Measurements from ENCODE around the gene USP37.

Gene USP37

DNA sequence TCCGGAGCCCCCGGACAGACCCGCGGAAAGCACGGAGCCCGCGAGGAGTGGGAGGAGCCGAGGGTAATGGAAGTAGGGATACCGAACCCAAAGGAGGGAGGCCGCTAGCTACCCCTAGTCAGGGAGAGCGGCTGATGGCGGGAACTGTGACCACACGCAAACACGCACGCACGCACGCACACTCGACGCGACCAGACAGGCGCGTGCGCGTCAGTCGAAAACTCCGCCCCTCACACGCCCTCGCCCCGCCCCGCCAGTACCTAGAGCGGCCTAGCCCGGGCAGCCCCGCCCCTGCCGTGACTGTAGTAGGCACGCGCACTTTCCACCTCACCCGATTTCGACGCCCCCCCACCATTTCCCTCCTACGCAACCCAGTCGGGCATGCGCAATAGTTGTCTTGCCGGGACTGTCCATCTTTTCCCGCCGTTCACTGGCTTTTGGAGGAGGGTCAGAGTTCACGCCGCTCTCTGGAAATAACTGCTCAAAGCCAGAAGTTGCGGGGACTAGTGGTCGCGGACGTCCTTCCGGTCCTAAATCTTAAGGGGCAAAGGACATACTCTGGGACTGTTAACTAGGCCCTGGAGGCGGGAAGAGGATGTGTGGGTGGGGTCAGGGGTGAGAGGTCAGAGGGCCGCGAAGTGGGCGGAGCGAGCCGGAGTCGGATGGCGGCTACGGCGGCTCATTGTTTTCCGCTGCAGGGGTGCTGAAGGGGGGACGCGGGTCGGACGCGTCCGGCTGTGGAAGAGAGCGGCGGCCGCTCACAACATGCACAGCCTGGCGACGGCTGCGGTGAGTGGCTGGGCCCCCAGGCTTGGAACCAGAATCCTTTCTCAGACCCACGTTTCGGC lies at the start of gene USP37, which contains the start of gene CNOT9:
Gene USP37, minus strand, starts transcription at position 162 of the 848 bp plus-strand sequence. CDS start 9,698 bp downstream, outside the sequence.
Gene CNOT9, plus strand, starts transcription at position 650 of the 848 bp plus-strand sequence. Its CDS starts 116 bp downstream, at position 766.
- peak within 1 kb of the TSS; percentile 79 for H3K4me3 ChIP-seq (ENCODE audit: low read length)
- H3K9me3 ChIP-seq (ENCODE audit: control insufficient read depth, low read length): no peaks in the 10 kb centered on the region
- peak within 1 kb of the TSS; percentile 89 for H3K9ac ChIP-seq (ENCODE audit: low read length)
- peaks cover 11% of the 10 kb centered on the region for H3K4me1 ChIP-seq (ENCODE audit: control insufficient read depth, insufficient read depth, low read length)
- no peaks in the 10 kb centered on the region for H3K36me3 ChIP-seq (ENCODE audit: control insufficient read depth, insufficient read depth, low read length)
- no peaks in the 10 kb centered on the region for H3K27me3 ChIP-seq (ENCODE audit: control insufficient read depth, insufficient read depth, low read length)

GRCh38 chr2:218615868-218616315 lies 47.7 kb upstream of the USP37 start:
- no peaks in the 10 kb centered on the region for H3K27me3 ChIP-seq (ENCODE audit: control insufficient read depth, insufficient read depth, low read length)
- no peak overlapping the region for H3K9ac ChIP-seq (ENCODE audit: low read length)
- no peaks in the 10 kb centered on the region for H3K4me1 ChIP-seq (ENCODE audit: control insufficient read depth, insufficient read depth, low read length)
- H3K4me3 ChIP-seq (ENCODE audit: low read length): no peak overlapping the region
- H3K36me3 ChIP-seq (ENCODE audit: control insufficient read depth, insufficient read depth, low read length): no peaks in the 10 kb centered on the region
- no peaks in the 10 kb centered on the region for H3K9me3 ChIP-seq (ENCODE audit: control insufficient read depth, low read length)

DNA sequence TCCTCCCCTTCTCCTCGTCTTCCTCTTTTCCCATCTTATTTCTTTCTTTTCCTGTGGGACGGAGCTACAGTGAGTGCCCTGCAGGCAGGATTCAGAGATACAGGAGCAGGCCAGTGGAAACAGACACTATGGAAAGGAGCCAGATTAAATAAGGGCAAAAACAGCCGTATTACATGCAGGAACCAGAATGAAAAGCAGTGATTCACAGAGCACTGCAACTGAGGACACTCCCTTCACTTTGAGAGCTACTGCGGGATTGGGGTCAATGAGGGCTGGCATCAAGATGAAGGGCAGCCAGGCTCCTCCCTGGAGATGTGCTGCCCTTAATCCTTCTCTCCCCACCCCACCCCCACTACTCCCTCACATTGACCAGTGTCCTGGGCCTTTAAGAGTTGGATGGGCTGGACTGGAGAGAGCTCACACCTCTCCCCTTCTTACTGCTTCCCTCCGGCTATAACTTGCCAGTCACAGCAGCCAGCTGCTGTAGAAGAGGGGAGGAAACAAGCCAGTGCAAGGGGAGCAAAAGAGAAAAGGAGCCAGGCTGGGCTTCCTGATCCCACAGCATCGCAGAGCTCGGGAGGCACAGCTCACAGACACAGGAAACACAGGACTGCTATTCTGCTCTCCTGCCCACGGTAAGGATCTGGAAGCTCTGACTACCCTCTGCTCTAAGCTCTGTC lies 39.4 kb upstream of the USP37 start, which contains the start of gene PLCD4:
Gene PLCD4, plus strand, starts transcription at position 464 of the 680 bp plus-strand sequence. CDS start 7,841 bp downstream, outside the sequence.
- Histone ChIP-seq H3K4me1 (ENCODE audit: control insufficient read depth, insufficient read depth, low read length) (peaks cover 6% of the 10 kb centered on the region), H3K9ac (ENCODE audit: low read length) (peak within 1 kb of the TSS; percentile 25), H3K36me3 (ENCODE audit: control insufficient read depth, insufficient read depth, low read length) (no peaks in the 10 kb centered on the region), H3K9me3 (ENCODE audit: control insufficient read depth, low read length) (no peaks in the 10 kb centered on the region), H3K27me3 (ENCODE audit: control insufficient read depth, insufficient read depth, low read length) (no peaks in the 10 kb centered on the region), H3K4me3 (ENCODE audit: low read length) (no peak within 1 kb of the TSS)

DNA sequence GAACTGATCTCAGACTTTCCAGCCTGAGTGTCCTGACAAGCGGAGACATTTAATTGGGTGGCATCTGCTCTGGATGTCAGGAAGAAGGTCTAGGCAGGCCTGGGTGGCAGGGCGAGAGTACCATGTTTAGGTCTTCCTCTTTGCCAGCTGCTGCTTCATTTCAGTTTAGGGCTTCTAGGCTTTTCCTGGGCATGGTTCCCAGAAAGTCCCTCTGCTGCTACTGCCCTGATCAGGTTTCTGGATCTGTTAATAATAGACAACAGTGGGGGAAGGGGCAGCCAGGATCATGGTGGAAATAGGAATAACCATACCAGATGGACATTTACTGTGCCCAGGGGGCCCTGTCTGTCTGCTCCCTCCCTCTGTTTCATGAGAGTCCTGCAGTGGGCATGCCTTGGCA lies 37.3 kb upstream of the USP37 start:
- H3K9ac ChIP-seq (ENCODE audit: low read length): no peak overlapping the region
- no peaks in the 10 kb centered on the region for H3K27me3 ChIP-seq (ENCODE audit: control insufficient read depth, insufficient read depth, low read length)
- H3K36me3 ChIP-seq (ENCODE audit: control insufficient read depth, insufficient read depth, low read length): no peaks in the 10 kb centered on the region
- H3K4me1 ChIP-seq (ENCODE audit: control insufficient read depth, insufficient read depth, low read length): peaks cover 6% of the 10 kb centered on the region
- H3K9me3 ChIP-seq (ENCODE audit: control insufficient read depth, low read length): no peaks in the 10 kb centered on the region
- no peak overlapping the region for H3K4me3 ChIP-seq (ENCODE audit: low read length)

DNA sequence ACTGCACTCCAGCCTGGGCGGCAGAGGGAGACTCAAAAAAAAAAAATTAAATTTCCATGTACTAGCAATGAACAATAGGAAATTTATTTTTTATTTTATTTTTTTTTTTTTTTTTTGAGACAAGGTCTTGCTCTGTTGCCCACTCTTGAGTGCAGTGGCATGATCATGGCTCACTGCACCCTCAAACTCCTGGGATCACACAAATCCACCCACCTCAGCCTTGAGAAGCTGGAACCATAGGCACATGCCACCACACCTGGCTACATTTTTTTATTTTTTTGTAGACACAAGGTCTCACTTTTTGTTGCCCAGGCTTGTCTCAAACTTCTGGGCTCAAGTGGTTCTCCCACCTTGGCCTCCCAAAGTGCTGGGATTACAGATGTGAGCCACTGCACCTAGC lies 17.4 kb upstream of the USP37 start:
- no peaks in the 10 kb centered on the region for H3K9me3 ChIP-seq (ENCODE audit: control insufficient read depth, low read length)
- no peak overlapping the region for H3K4me3 ChIP-seq (ENCODE audit: low read length)
- H3K9ac ChIP-seq (ENCODE audit: low read length): no peak overlapping the region
- no peaks in the 10 kb centered on the region for H3K27me3 ChIP-seq (ENCODE audit: control insufficient read depth, insufficient read depth, low read length)
- peaks cover 10% of the 10 kb centered on the region for H3K4me1 ChIP-seq (ENCODE audit: control insufficient read depth, insufficient read depth, low read length)
- no peaks in the 10 kb centered on the region for H3K36me3 ChIP-seq (ENCODE audit: control insufficient read depth, insufficient read depth, low read length)

DNA sequence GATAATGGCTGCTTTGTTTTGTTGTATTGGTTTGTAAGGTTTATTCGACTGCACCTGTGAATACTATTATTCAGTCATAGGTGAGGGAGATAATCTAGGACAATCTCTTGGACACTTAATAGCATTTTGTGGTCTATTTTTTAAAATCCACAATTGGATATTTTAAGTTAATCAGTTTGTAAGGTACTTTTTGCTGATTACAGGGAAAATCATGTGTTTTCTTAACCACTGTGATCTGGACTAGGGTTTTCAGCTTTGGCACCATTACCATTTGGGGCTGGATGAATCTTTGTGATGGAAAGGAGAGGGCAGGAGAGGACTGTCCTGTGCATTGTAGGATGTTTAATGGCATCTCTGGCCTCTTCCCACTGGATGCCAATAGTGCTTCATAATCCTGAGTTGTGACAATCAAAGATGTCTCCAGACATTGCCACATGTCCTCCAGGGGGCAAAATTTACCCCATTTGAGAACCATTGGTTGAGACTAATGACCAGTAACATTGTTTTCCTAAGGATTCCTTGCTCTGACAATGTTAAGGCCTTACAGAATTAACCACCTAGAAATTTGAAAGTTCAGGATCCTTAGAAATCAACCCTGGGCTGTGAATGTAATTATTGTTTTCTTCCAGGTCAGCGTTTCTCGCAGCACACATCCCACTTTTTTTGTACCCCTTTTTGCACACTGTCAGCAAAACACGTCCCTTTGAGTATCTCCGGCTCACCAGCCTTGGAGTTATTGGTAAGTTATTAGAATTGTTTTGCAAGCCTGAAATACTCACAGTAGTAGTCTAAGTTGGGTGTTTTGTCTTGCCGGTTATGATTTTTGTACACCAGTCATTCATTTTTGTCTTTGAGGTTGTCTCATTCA lies 16.1 kb upstream of the USP37 start:
- H3K4me3 ChIP-seq (ENCODE audit: low read length): no peak overlapping the region
- no peaks in the 10 kb centered on the region for H3K9me3 ChIP-seq (ENCODE audit: control insufficient read depth, low read length)
- no peaks in the 10 kb centered on the region for H3K36me3 ChIP-seq (ENCODE audit: control insufficient read depth, insufficient read depth, low read length)
- H3K4me1 ChIP-seq (ENCODE audit: control insufficient read depth, insufficient read depth, low read length): peaks cover 10% of the 10 kb centered on the region
- no peaks in the 10 kb centered on the region for H3K27me3 ChIP-seq (ENCODE audit: control insufficient read depth, insufficient read depth, low read length)
- no peak overlapping the region for H3K9ac ChIP-seq (ENCODE audit: low read length)

DNA sequence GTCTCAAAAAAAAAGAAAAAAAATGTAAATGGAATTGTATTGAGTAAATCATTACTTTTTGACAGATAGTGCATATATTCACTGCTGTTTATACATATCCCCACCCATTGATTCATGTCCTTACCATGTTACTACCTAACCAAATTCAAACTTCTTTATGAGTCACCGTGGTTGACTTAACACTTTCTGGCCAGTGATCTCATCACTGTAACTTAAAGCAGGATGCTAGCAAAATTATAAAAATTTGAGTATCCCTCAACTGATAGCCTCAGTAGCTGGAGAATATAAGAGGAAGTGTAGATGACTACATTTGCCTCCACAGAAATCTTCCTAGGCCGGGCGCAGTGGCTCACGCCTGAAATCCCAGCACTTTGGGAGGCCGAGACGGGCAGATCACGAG lies 13.9 kb upstream of the USP37 start:
- Histone ChIP-seq H3K36me3 (ENCODE audit: control insufficient read depth, insufficient read depth, low read length) (no peaks in the 10 kb centered on the region), H3K4me1 (ENCODE audit: control insufficient read depth, insufficient read depth, low read length) (peaks cover 10% of the 10 kb centered on the region), H3K27me3 (ENCODE audit: control insufficient read depth, insufficient read depth, low read length) (no peaks in the 10 kb centered on the region), H3K9me3 (ENCODE audit: control insufficient read depth, low read length) (no peaks in the 10 kb centered on the region), H3K4me3 (ENCODE audit: low read length) (no peak overlapping the region), H3K9ac (ENCODE audit: low read length) (no peak overlapping the region)

DNA sequence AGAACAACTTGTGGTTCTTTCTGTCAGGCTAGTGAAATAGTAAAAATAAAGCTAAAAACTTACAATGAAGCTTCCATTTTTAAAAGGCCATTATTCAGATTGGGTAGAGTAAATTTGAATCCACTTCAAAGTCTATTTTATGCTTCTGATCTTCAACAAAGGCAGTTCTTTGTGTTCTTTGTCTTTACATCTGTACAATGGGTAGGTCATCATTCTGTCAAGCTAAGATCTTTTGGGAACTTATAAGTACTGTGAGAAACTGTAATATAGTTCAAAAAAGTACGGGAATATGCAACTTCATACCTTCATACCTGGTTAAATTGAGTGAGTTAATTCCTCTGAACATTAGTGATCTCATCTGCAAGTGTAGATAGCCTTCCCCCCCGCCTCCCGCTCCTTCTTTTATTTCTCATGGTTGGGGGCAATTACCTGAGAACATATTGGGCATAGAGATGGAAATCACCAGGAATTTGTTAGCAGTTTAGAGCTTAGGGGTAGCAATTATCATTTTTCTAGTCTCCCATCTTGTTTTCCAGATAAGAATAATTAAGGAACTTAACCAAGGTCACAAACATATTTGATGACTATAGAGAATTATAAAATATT lies 10.2 kb upstream of the USP37 start:
- Histone ChIP-seq H3K4me3 (ENCODE audit: low read length) (no peak overlapping the region), H3K9ac (ENCODE audit: low read length) (no peak overlapping the region), H3K9me3 (ENCODE audit: control insufficient read depth, low read length) (no peaks in the 10 kb centered on the region), H3K27me3 (ENCODE audit: control insufficient read depth, insufficient read depth, low read length) (no peaks in the 10 kb centered on the region), H3K4me1 (ENCODE audit: control insufficient read depth, insufficient read depth, low read length) (peaks cover 10% of the 10 kb centered on the region), H3K36me3 (ENCODE audit: control insufficient read depth, insufficient read depth, low read length) (no peaks in the 10 kb centered on the region)

GRCh38 chr2:218577482-218578220 lies 9.5 kb upstream of the USP37 start:
- H3K4me3 ChIP-seq (ENCODE audit: low read length): no peak overlapping the region
- no peaks in the 10 kb centered on the region for H3K27me3 ChIP-seq (ENCODE audit: control insufficient read depth, insufficient read depth, low read length)
- no peaks in the 10 kb centered on the region for H3K9me3 ChIP-seq (ENCODE audit: control insufficient read depth, low read length)
- peaks cover 7% of the 10 kb centered on the region for H3K4me1 ChIP-seq (ENCODE audit: control insufficient read depth, insufficient read depth, low read length)
- no peaks in the 10 kb centered on the region for H3K36me3 ChIP-seq (ENCODE audit: control insufficient read depth, insufficient read depth, low read length)
- no peak overlapping the region for H3K9ac ChIP-seq (ENCODE audit: low read length)

GRCh38 chr2:218576854-218577253 lies 8.7 kb upstream of the USP37 start:
- Histone ChIP-seq H3K4me1 (ENCODE audit: control insufficient read depth, insufficient read depth, low read length) (peaks cover 2% of the 10 kb centered on the region), H3K9me3 (ENCODE audit: control insufficient read depth, low read length) (no peaks in the 10 kb centered on the region), H3K36me3 (ENCODE audit: control insufficient read depth, insufficient read depth, low read length) (no peaks in the 10 kb centered on the region), H3K27me3 (ENCODE audit: control insufficient read depth, insufficient read depth, low read length) (no peaks in the 10 kb centered on the region), H3K4me3 (ENCODE audit: low read length) (no peak overlapping the region), H3K9ac (ENCODE audit: low read length) (no peak overlapping the region)

DNA sequence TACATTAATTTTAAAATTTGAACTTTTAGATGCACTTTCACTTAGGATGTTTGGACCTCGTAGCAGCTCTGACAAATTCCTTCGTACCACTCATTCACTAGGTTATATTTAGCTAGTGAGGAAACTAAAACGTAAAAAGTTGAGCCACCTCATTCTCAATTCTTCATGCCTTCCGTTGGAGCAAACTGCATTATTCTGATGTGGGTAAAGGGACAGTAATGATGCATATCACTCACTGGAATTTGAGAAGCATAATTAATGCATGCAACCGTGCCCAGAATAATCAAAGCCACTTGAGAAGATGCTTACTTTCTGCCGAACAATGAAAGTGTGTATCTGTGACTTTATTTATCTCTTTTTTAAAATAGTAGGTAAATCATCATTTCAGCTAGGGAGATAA lies 2.7 kb upstream of the USP37 start:
- Histone ChIP-seq H3K9me3 (ENCODE audit: control insufficient read depth, low read length) (no peaks in the 10 kb centered on the region), H3K4me3 (ENCODE audit: low read length) (no peak overlapping the region), H3K9ac (ENCODE audit: low read length) (no peak overlapping the region), H3K4me1 (ENCODE audit: control insufficient read depth, insufficient read depth, low read length) (peaks cover 11% of the 10 kb centered on the region), H3K27me3 (ENCODE audit: control insufficient read depth, insufficient read depth, low read length) (no peaks in the 10 kb centered on the region), H3K36me3 (ENCODE audit: control insufficient read depth, insufficient read depth, low read length) (no peaks in the 10 kb centered on the region)
